Panc1 (cell line): Measurements from ENCODE around the gene EEF1AKMT2. TPM values are rescaled to one million over a fixed set of nuclear protein-coding genes. Genes with fewer than 3 reads are reported as not detected.

ENCODE experiments used
- ATAC-seq: fragments of 200-7000 bp; cut with Tn5 transposase; 2 replicates; pipeline ENCODE4 v1.9.1; 2020; ENCODE audit warnings: mild to moderate bottlenecking, moderate library complexity
- BruUV-seq: library from RNA; stranded (reverse); fragments of 400-500 nt; replicated peaks from 2 replicates; lab custom pipeline; 2021; lab: Mats Ljungman, UMichigan
- CTCF ChIA-PET: fragments of 300-600 bp; sonication (Branson Sonifier 250); formaldehyde crosslinking; loops from one replicate; lab custom pipeline; 2022; ENCODE audit warnings: antibody characterized with exemption; lab: Charles Lee
- POLR2A ChIA-PET: fragments of 300-600 bp; sonication (Branson Sonifier 250); formaldehyde crosslinking; loops from one replicate; lab custom pipeline; 2022; ENCODE audit warnings: antibody characterized with exemption; lab: Charles Lee
- DNase-seq: peaks from one replicate; pipeline ENCODE4 v3.0.0-alpha.2; 2010; ENCODE audit warnings: low read depth, low spot score
- H3K27ac ChIP-seq: 2 replicates; pipeline ENCODE4 v1.5.1; 2011; ENCODE audit warnings: mild to moderate bottlenecking, low read length, inconsistent platforms
- H3K27me3 ChIP-seq: fragments of 200-500 bp; sonication (Bioruptor generic); 2 replicates; pipeline ENCODE4 v1.6.0; 2014; ENCODE audit warnings: low read length, inconsistent platforms; ENCODE audit not compliant: control insufficient read depth, insufficient read depth
- H3K36me3 ChIP-seq: fragments of 200-500 bp; sonication (Bioruptor generic); 2 replicates; pipeline ENCODE4 v1.5.1; 2014; ENCODE audit warnings: inconsistent platforms, mild to moderate bottlenecking, low read length, moderate library complexity; ENCODE audit not compliant: control insufficient read depth, insufficient read depth
- H3K4me1 ChIP-seq: 2 replicates; pipeline ENCODE4 v1.5.1; 2011; ENCODE audit warnings: inconsistent platforms, mild to moderate bottlenecking, low read length, moderate library complexity; ENCODE audit not compliant: control insufficient read depth, insufficient read depth
- H3K4me3 ChIP-seq, 2 experiments: 2 replicates each; pipeline ENCODE4 v1.5.1; 2011 to 2012; ENCODE audit warnings: low read depth in 2 of 2, low read length in 2 of 2, mild to moderate bottlenecking in 2 of 2, inconsistent platforms in 1 of 2, moderate library complexity in 1 of 2
- H3K9me3 ChIP-seq: fragments of 200-500 bp; sonication (Bioruptor generic); 2 replicates; pipeline ENCODE4 v1.5.1; 2014; ENCODE audit warnings: low read depth, mild to moderate bottlenecking, inconsistent platforms, low read length, moderate library complexity; ENCODE audit not compliant: control insufficient read depth, insufficient read depth
- POLR2AphosphoS5 ChIP-seq: IDR thresholded peaks from 2 replicates; pipeline ENCODE4 v1.6.1; 2012; ENCODE audit warnings: mild to moderate bottlenecking, low read depth, low read length, moderate library complexity
- SIN3A ChIP-seq: IDR thresholded peaks from 2 replicates; pipeline ENCODE4 v1.6.1; 2012; ENCODE audit warnings: low read depth, mild to moderate bottlenecking, low read length, moderate library complexity, borderline replicate concordance; ENCODE audit not compliant: insufficient read depth
- TCF7L2 ChIP-seq: IDR thresholded peaks from 2 replicates; pipeline ENCODE4 v1.6.1; 2011; ENCODE audit warnings: mild to moderate bottlenecking, low read depth, low read length, inconsistent platforms
- in situ Hi-C: cut with HindIII; loops from 2 replicates; pipeline ENCODE4 v1.10.0; 2016; ENCODE audit warnings: low sequenced_read_pairs, low pct_unique_long_range_greater_than_20kb
- intact Hi-C: fragments of 100-400 bp; cut with micrococcal nuclease; formaldehyde crosslinking; loops from one replicate; pipeline ENCODE4 v1.10.0; 2022; ENCODE audit not compliant: unreplicated experiment
- total RNA-seq: library from RNA; stranded (reverse); gene quantifications from one replicate; pipeline ENCODE4 v1.2.1, GENCODE V29; 2021; ENCODE audit not compliant: unreplicated experiment
- TF ChIP-seq, protein P1 (sequence below): fragments of 450-650 bp; IDR thresholded peaks from 2 replicates; pipeline ENCODE4 v1.5.1; 2017; ENCODE audit warnings: mild to moderate bottlenecking
- TF ChIP-seq, protein P2 (sequence below), 2 experiments: IDR thresholded peaks; 2 replicates each; pipeline ENCODE4 v1.6.1; 2011 to 2012; ENCODE audit warnings: low read depth in 2 of 2, control low read depth in 1 of 2, low read length in 1 of 2, mild to moderate bottlenecking in 1 of 2, moderate library complexity in 1 of 2; ENCODE audit not compliant: insufficient read depth in 1 of 2

Gene EEF1AKMT2
- total RNA-seq, 1 experiment from 2014 or later, result 39.2 TPM

DNA sequence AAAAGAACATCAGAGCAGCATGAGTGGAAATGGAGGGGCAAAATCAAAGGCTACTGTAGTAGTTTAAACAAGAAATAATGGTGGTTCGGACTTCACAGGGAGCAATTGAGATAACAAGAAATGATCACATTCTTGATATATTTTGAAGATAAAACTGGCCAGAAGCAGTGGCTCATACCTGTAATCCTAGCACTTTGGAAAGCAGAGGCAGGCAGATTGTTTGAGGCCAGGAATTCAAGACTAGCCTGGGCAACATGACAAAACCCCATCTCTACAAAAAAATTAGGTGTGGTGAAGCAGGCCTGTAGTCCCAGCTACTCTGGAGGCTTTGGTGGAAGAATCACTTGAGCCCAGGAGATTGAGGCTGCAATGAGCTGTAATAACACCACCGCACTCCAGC, 22.9 kb downstream of the EEF1AKMT2 start:
- peaks cover 18% of the 10 kb centered on the region for H3K36me3 ChIP-seq
- no peak for DNase-seq
- CTCF ChIA-PET, result no interaction called here

DNA sequence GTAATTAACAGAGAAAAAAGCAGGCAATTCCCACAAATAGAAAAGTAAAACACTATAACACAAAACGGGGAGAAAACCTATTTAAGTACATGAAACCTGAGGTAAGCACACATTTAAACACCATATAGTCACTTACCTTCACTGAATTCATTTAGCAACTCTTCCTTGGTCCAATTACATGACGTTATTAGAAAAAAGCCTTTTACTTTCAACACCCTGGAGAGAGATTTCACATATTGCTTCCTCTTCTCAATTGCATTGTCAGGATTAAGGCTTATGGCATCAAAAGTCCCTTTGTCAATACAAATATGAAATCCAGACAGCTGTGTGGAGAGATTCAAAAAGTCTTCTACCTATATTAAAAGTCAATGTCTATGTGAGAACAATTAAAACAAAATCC, 26.4 kb downstream of the EEF1AKMT2 start:
- in situ Hi-C loops (no loop called here), intact Hi-C loops (no loop called here)
- TF ChIP-seq POLR2AphosphoS5 (no peak), TCF7L2 (no peak), SIN3A (no peak)
- TF ChIP-seq, protein P1, sequence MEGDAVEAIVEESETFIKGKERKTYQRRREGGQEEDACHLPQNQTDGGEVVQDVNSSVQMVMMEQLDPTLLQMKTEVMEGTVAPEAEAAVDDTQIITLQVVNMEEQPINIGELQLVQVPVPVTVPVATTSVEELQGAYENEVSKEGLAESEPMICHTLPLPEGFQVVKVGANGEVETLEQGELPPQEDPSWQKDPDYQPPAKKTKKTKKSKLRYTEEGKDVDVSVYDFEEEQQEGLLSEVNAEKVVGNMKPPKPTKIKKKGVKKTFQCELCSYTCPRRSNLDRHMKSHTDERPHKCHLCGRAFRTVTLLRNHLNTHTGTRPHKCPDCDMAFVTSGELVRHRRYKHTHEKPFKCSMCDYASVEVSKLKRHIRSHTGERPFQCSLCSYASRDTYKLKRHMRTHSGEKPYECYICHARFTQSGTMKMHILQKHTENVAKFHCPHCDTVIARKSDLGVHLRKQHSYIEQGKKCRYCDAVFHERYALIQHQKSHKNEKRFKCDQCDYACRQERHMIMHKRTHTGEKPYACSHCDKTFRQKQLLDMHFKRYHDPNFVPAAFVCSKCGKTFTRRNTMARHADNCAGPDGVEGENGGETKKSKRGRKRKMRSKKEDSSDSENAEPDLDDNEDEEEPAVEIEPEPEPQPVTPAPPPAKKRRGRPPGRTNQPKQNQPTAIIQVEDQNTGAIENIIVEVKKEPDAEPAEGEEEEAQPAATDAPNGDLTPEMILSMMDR, result no peak
- TF ChIP-seq, protein P2, sequence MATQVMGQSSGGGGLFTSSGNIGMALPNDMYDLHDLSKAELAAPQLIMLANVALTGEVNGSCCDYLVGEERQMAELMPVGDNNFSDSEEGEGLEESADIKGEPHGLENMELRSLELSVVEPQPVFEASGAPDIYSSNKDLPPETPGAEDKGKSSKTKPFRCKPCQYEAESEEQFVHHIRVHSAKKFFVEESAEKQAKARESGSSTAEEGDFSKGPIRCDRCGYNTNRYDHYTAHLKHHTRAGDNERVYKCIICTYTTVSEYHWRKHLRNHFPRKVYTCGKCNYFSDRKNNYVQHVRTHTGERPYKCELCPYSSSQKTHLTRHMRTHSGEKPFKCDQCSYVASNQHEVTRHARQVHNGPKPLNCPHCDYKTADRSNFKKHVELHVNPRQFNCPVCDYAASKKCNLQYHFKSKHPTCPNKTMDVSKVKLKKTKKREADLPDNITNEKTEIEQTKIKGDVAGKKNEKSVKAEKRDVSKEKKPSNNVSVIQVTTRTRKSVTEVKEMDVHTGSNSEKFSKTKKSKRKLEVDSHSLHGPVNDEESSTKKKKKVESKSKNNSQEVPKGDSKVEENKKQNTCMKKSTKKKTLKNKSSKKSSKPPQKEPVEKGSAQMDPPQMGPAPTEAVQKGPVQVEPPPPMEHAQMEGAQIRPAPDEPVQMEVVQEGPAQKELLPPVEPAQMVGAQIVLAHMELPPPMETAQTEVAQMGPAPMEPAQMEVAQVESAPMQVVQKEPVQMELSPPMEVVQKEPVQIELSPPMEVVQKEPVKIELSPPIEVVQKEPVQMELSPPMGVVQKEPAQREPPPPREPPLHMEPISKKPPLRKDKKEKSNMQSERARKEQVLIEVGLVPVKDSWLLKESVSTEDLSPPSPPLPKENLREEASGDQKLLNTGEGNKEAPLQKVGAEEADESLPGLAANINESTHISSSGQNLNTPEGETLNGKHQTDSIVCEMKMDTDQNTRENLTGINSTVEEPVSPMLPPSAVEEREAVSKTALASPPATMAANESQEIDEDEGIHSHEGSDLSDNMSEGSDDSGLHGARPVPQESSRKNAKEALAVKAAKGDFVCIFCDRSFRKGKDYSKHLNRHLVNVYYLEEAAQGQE (IDR thresholded peaks at IDR 0.05; ENCODE audit: insufficient read depth in 1 of 2, low read depth in 2 of 2, low read length in 1 of 2), result no peak
- no peak overlapping the region for H3K27ac ChIP-seq
- ChIA-PET POLR2A (no interaction called here), CTCF (no interaction called here)
- ATAC-seq (no peak), DNase-seq (no peak)
- no peak overlapping the region for H3K4me3 ChIP-seq
- H3K27me3 ChIP-seq, result no peaks in the 10 kb centered on the region
- H3K4me1 ChIP-seq, result no peaks in the 10 kb centered on the region
- H3K9me3 ChIP-seq, result no peaks in the 10 kb centered on the region
- H3K36me3 ChIP-seq, result peaks cover 33% of the 10 kb centered on the region
- BruUV-seq, result no TSS peak

More for the DNA sequence above, 22.9 kb downstream of the EEF1AKMT2 start:
- no peak overlapping the region for H3K27ac ChIP-seq
- TF ChIP-seq, protein P2 (IDR thresholded peaks at IDR 0.05; ENCODE audit: insufficient read depth in 1 of 2, low read depth in 2 of 2, low read length in 1 of 2), result no peak
- TF ChIP-seq, protein P1, result no peak
- TF ChIP-seq POLR2AphosphoS5 (no peak), SIN3A (no peak), TCF7L2 (no peak)
- in situ Hi-C loops (no loop called here), intact Hi-C loops (no loop called here)
- no peak for ATAC-seq
- no peak overlapping the region for H3K4me3 ChIP-seq
- H3K4me1 ChIP-seq, result no peaks in the 10 kb centered on the region
- H3K27me3 ChIP-seq, result no peaks in the 10 kb centered on the region
- POLR2A ChIA-PET, result no interaction called here
- BruUV-seq, result no TSS peak
- H3K9me3 ChIP-seq, result no peaks in the 10 kb centered on the region
